Chondrocyte (in vitro differentiated cells): ENCODE results near the gene POGZ. TPM values are rescaled to one million over a fixed set of nuclear protein-coding genes. Genes with fewer than 3 reads are reported as not detected.

ENCODE experiments used
- DNase-seq: peaks from one replicate; pipeline ENCODE4 v3.0.0; 2021; ENCODE audit warnings: mixed read lengths, low spot score
- H3K27ac Mint-ChIP-seq: one replicate; pipeline ENCODE4 v1.8.0; 2021; ENCODE audit warnings: mild to moderate bottlenecking, moderate library complexity, mixed read lengths; ENCODE audit not compliant: unreplicated experiment
- H3K27me3 Mint-ChIP-seq: 2 replicates; pipeline ENCODE4 v1.8.0; 2021; ENCODE audit warnings: low read depth, mixed read lengths
- H3K36me3 Mint-ChIP-seq: 2 replicates; pipeline ENCODE4 v1.8.0; 2021; ENCODE audit warnings: low read depth, mixed read lengths
- H3K4me1 Mint-ChIP-seq: 2 replicates; pipeline ENCODE4 v1.8.0; 2021; ENCODE audit warnings: low read depth, mild to moderate bottlenecking, mixed read lengths
- H3K4me3 Mint-ChIP-seq: one replicate; pipeline ENCODE4 v1.8.0; 2021; ENCODE audit warnings: mild to moderate bottlenecking, moderate library complexity, mixed read lengths; ENCODE audit not compliant: unreplicated experiment
- H3K9me3 Mint-ChIP-seq: 2 replicates; pipeline ENCODE4 v1.8.0; 2021; ENCODE audit warnings: low read depth, mixed read lengths
- CTCF ChIP-seq: fragments of 200-600 bp; sonication (generic); IDR thresholded peaks from 2 replicates; pipeline ENCODE4 v1.5.0; 2021; ENCODE audit warnings: antibody characterized with exemption, mild to moderate bottlenecking, moderate library complexity
- total RNA-seq: library from RNA; stranded (reverse); gene quantifications from 3 replicates; pipeline ENCODE4 v1.2.1, GENCODE V29; 2021

The POGZ gene
- total RNA-seq, 1 donor from 2014 or later = 65.0 TPM

- Mint-ChIP-seq H3K36me3 (peaks cover 43% of the 10 kb centered on the region), H3K27ac (peak overlapping the region; percentile 34), H3K4me3 (no peak overlapping the region), H3K27me3 (no peaks in the 10 kb centered on the region), H3K9me3 (no peaks in the 10 kb centered on the region), H3K4me1 (peaks cover 13% of the 10 kb centered on the region)
- no peak for TF ChIP-seq CTCF
- DNase-seq = no peak
Measured at GRCh38 chr1:151406176-151406575, 53.1 kb downstream of the POGZ start.

GRCh38 chr1:151405187-151405951 is 53.9 kb downstream of the POGZ start:
- peak overlapping the region; percentile 43 for H3K27ac Mint-ChIP-seq
- no peak overlapping the region for H3K4me3 Mint-ChIP-seq
- H3K27me3 Mint-ChIP-seq = no peaks in the 10 kb centered on the region
- no peaks in the 10 kb centered on the region for H3K9me3 Mint-ChIP-seq
- H3K36me3 Mint-ChIP-seq = peaks cover 43% of the 10 kb centered on the region
- H3K4me1 Mint-ChIP-seq = peaks cover 21% of the 10 kb centered on the region
- DNase-seq = no peak
- no peak for TF ChIP-seq CTCF

DNA sequence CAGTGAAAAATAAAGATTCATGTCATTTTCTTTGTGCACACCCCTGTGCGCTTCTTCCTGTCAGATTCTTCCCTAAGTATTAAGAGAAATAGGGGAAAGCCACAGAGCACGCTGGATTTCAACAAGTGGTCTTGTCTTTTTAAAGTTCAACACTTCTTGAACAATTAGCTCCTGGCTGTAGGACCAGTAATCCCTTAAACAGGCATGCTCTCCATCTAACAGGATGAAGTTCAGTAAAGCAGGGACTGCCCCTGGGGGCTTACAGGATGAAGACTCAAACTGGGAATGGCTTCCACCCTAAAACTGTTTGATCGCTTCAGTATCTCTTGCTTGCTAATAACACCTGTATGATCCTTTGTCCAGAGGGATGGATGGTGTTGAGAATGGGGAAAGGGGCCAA is 55.7 kb downstream of the POGZ start:
- H3K27ac Mint-ChIP-seq = peak overlapping the region; percentile 1
- peaks cover 40% of the 10 kb centered on the region for H3K36me3 Mint-ChIP-seq
- no peak overlapping the region for H3K4me3 Mint-ChIP-seq
- DNase-seq = no peak
- peaks cover 26% of the 10 kb centered on the region for H3K4me1 Mint-ChIP-seq
- no peak for TF ChIP-seq CTCF
- H3K27me3 Mint-ChIP-seq = no peaks in the 10 kb centered on the region
- no peaks in the 10 kb centered on the region for H3K9me3 Mint-ChIP-seq

GRCh38 chr1:151402764-151403163 is 56.5 kb downstream of the POGZ start:
- peaks cover 26% of the 10 kb centered on the region for H3K4me1 Mint-ChIP-seq
- no peak for DNase-seq
- H3K27ac Mint-ChIP-seq = peak overlapping the region; percentile 15
- peaks cover 38% of the 10 kb centered on the region for H3K36me3 Mint-ChIP-seq
- H3K4me3 Mint-ChIP-seq = no peak overlapping the region
- TF ChIP-seq CTCF = no peak
- no peaks in the 10 kb centered on the region for H3K9me3 Mint-ChIP-seq
- H3K27me3 Mint-ChIP-seq = no peaks in the 10 kb centered on the region

GRCh38 chr1:151401860-151402259 is 57.4 kb downstream of the POGZ start:
- peak overlapping the region; percentile 56 for H3K27ac Mint-ChIP-seq
- H3K4me3 Mint-ChIP-seq = peak overlapping the region; percentile 7
- TF ChIP-seq CTCF = no peak
- no peaks in the 10 kb centered on the region for H3K9me3 Mint-ChIP-seq
- DNase-seq = no peak
- H3K4me1 Mint-ChIP-seq = peaks cover 26% of the 10 kb centered on the region
- no peaks in the 10 kb centered on the region for H3K27me3 Mint-ChIP-seq
- H3K36me3 Mint-ChIP-seq = peaks cover 33% of the 10 kb centered on the region
